Activated CD8-positive, alpha-beta memory T cell treated with anti-CD3 and anti-CD28 coated beads for 36 hours (primary cell): Measurements from ENCODE around the gene COX10. TPM values are rescaled to one million over a fixed set of nuclear protein-coding genes. Genes with fewer than 3 reads are reported as not detected.

ENCODE experiments used
- CTCF ChIA-PET: fragments of 350-600 bp; sonication (Branson Sonifier 250); formaldehyde crosslinking; loops from one replicate; lab custom pipeline; 2021; ENCODE audit warnings: antibody characterized with exemption; lab: Charles Lee
- POLR2A ChIA-PET: fragments of 350-600 bp; sonication (Branson Sonifier 250); formaldehyde crosslinking; loops from one replicate; lab custom pipeline; 2021; ENCODE audit warnings: antibody characterized with exemption; lab: Charles Lee
- total RNA-seq, 2 experiments: library from RNA; stranded (reverse); gene quantifications; one replicate each; pipeline ENCODE4 v1.2.3, GENCODE V29; 2021

The COX10 gene
- total RNA-seq, 2 experiments from 2014 or later: 27.6 to 31.3 TPM

- POLR2A ChIA-PET: interaction anchor here (0.6 kb wide), 1 partner anchor 53 kb away, joined by 3 read pairs; no protein-coding TSS in a partner anchor
- CTCF ChIA-PET: no interaction called here
These were observed 2.0 kb upstream of the COX10 start for GRCh38 chr17:14067347-14067746.

GRCh38 chr17:14068542-14069250 is 608 bp upstream of the COX10 start:
- POLR2A ChIA-PET: interaction anchor here (1.1 to 1.5 kb wide), 2 partner anchors 232 to 233 kb away, joined by 4 to 10 read pairs; partner anchors contain the start of gene HS3ST3B1
- CTCF ChIA-PET: no interaction called here

GRCh38 chr17:14070344-14070984 is 1.2 kb downstream of the COX10 start:
- POLR2A ChIA-PET: interaction anchor here (0.6 to 2.6 kb wide), 3 partner anchors 230 to 477 kb away, joined by 3 to 13 read pairs (median 10); partner anchors contain the start of gene HS3ST3B1
- CTCF ChIA-PET: interaction anchor here (0.5 kb wide), 1 partner anchor 1247 kb away, joined by 3 read pairs; no protein-coding TSS in a partner anchor

- POLR2A ChIA-PET: interaction anchor here (2.6 kb wide), 1 partner anchor 228 kb away, joined by 13 read pairs; the partner anchor contains the start of gene HS3ST3B1
These were observed 3.6 kb downstream of the COX10 start for GRCh38 chr17:14072881-14073280.

GRCh38 chr17:14078027-14078426 is 8.7 kb downstream of the COX10 start:
- POLR2A ChIA-PET: interaction anchor here (0.5 to 0.8 kb wide), 3 partner anchors 19 to 121 kb away, joined by 4 to 6 read pairs (median 4); no protein-coding TSS in a partner anchor
- CTCF ChIA-PET: no interaction called here

More at GRCh38 chr17:14072881-14073280, 3.6 kb downstream of the COX10 start:
- CTCF ChIA-PET: no interaction called here

GRCh38 chr17:14080847-14081251 is 11.5 kb downstream of the COX10 start:
- POLR2A ChIA-PET: no interaction called here
- CTCF ChIA-PET: no interaction called here

GRCh38 chr17:14082848-14083247 is 13.5 kb downstream of the COX10 start:
- ChIA-PET CTCF (no interaction called here), POLR2A (no interaction called here)

GRCh38 chr17:14084955-14085354 is 15.7 kb downstream of the COX10 start:
- ChIA-PET POLR2A (no interaction called here), CTCF (no interaction called here)

GRCh38 chr17:14086189-14086588 is 16.9 kb downstream of the COX10 start:
- ChIA-PET CTCF (no interaction called here), POLR2A (no interaction called here)

GRCh38 chr17:14089179-14089578 is 19.9 kb downstream of the COX10 start:
- POLR2A ChIA-PET: no interaction called here
- CTCF ChIA-PET: no interaction called here

- CTCF ChIA-PET: no interaction called here
- POLR2A ChIA-PET: no interaction called here
These were observed 22.1 kb downstream of the COX10 start for GRCh38 chr17:14091367-14091766.

- POLR2A ChIA-PET: no interaction called here
- CTCF ChIA-PET: interaction anchor here (0.6 kb wide), 1 partner anchor 26 kb away, joined by 3 read pairs; no protein-coding TSS in a partner anchor
These were observed 23.5 kb downstream of the COX10 start for GRCh38 chr17:14092808-14093207.

- ChIA-PET CTCF (no interaction called here), POLR2A (no interaction called here)
These were observed 25.6 kb downstream of the COX10 start for GRCh38 chr17:14094676-14095601.

- CTCF ChIA-PET: no interaction called here
These were observed 26.3 kb downstream of the COX10 start for GRCh38 chr17:14095631-14096030.

GRCh38 chr17:14098246-14098645 is 28.9 kb downstream of the COX10 start:
- CTCF ChIA-PET: no interaction called here
- POLR2A ChIA-PET: no interaction called here

More at GRCh38 chr17:14095631-14096030, 26.3 kb downstream of the COX10 start:
- POLR2A ChIA-PET: no interaction called here

- CTCF ChIA-PET: no interaction called here
- POLR2A ChIA-PET: no interaction called here
These were observed 32.7 kb downstream of the COX10 start for GRCh38 chr17:14101976-14102375.

GRCh38 chr17:14103836-14104235 is 34.5 kb downstream of the COX10 start:
- CTCF ChIA-PET: no interaction called here
- POLR2A ChIA-PET: no interaction called here

- CTCF ChIA-PET: no interaction called here
- POLR2A ChIA-PET: no interaction called here
These were observed 35.4 kb downstream of the COX10 start for GRCh38 chr17:14104734-14105133.

GRCh38 chr17:14107889-14108288 is 38.6 kb downstream of the COX10 start:
- ChIA-PET POLR2A (no interaction called here), CTCF (no interaction called here)
